HEK293 (cell line): ENCODE measurements around the gene PROSER2.

ENCODE experiments used
- CTCF ChIA-PET: fragments of 350-600 bp; formaldehyde crosslinking; extraction: SDS; loops from one replicate; lab custom pipeline; 2021; ENCODE audit warnings: antibody characterized with exemption; lab: Yijun Ruan, JAX
- POLR2A ChIA-PET: fragments of 300-600 bp; formaldehyde crosslinking; extraction: SDS; loops from one replicate; lab custom pipeline; 2020; ENCODE audit warnings: antibody characterized with exemption, inconsistent platforms; lab: Yijun Ruan, JAX
- H3K27ac ChIP-seq: fragments of 200-500 bp; sonication (Bioruptor generic); 2 replicates; pipeline ENCODE4 v1.5.1; 2014; ENCODE audit warnings: low read depth, low read length, control low read depth, inconsistent platforms; ENCODE audit errors: extremely low read depth
- H3K36me3 ChIP-seq, 2 experiments: fragments of 200-500 bp in 1 of 2; sonication (Bioruptor generic) in 1 of 2; 1 replicate in 1 of 2; 2 replicates in 1 of 2; pipeline ENCODE4 v1.5.1; 2014 to 2017; ENCODE audit warnings: inconsistent platforms in 2 of 2, low read length in 2 of 2; ENCODE audit not compliant: control insufficient read depth in 2 of 2, insufficient read depth in 1 of 2
- H3K4me1 ChIP-seq: fragments of 200-500 bp; sonication (Bioruptor generic); 2 replicates; pipeline ENCODE4 v1.5.1; 2014; ENCODE audit warnings: mild to moderate bottlenecking, low read length, inconsistent platforms; ENCODE audit not compliant: control insufficient read depth, insufficient read depth
- H3K4me3 ChIP-seq: 2 replicates; pipeline ENCODE4 v1.5.1; 2011; ENCODE audit warnings: low read depth, mild to moderate bottlenecking, control low read depth, low read length, moderate library complexity
- H3K9me3 ChIP-seq: fragments of 200-500 bp; sonication (Bioruptor generic); 2 replicates; pipeline ENCODE4 v1.5.1; 2014; ENCODE audit warnings: low read depth, low read length, inconsistent platforms; ENCODE audit not compliant: control insufficient read depth, insufficient read depth
- GFI1B ChIP-seq: fragments of 450-650 bp; formaldehyde crosslinking; IDR thresholded peaks from 2 replicates; pipeline ENCODE4 v1.5.1; 2016; ENCODE audit warnings: missing biosample characterization, missing genetic modification characterization
- HIC1 ChIP-seq: fragments of 450-650 bp; formaldehyde crosslinking; IDR thresholded peaks from 2 replicates; pipeline ENCODE4 v1.5.1; 2016; ENCODE audit warnings: missing biosample characterization, missing genetic modification characterization
- HOXC10 ChIP-seq: sonication (generic); formaldehyde crosslinking; IDR thresholded peaks from 2 replicates; pipeline ENCODE4 v1.8.1; 2023; ENCODE audit warnings: mild to moderate bottlenecking, missing genetic modification reagents
- HOXD13 ChIP-seq: sonication (generic); formaldehyde crosslinking; IDR thresholded peaks from 2 replicates; pipeline ENCODE4 v1.8.0; 2022; ENCODE audit warnings: missing genetic modification reagents, borderline replicate concordance
- SP2 ChIP-seq: fragments of 450-650 bp; formaldehyde crosslinking; IDR thresholded peaks from 2 replicates; pipeline ENCODE4 v1.5.1; 2016; ENCODE audit warnings: missing biosample characterization, missing genetic modification characterization
- YY2 ChIP-seq: fragments of 450-650 bp; formaldehyde crosslinking; IDR thresholded peaks from 2 replicates; pipeline ENCODE4 v1.5.1; 2016; ENCODE audit warnings: missing biosample characterization, missing genetic modification characterization
- ZBTB48 ChIP-seq: fragments of 450-650 bp; formaldehyde crosslinking; IDR thresholded peaks from 2 replicates; pipeline ENCODE4 v1.5.1; 2016; ENCODE audit warnings: missing biosample characterization, missing genetic modification characterization
- ZFP41 ChIP-seq: fragments of 450-650 bp; formaldehyde crosslinking; IDR thresholded peaks from 2 replicates; pipeline ENCODE4 v1.5.1; 2016; ENCODE audit warnings: missing biosample characterization, missing genetic modification characterization, borderline replicate concordance
- ZFP69B ChIP-seq: fragments of 450-650 bp; formaldehyde crosslinking; IDR thresholded peaks from 2 replicates; pipeline ENCODE4 v1.5.1; 2016; ENCODE audit warnings: missing biosample characterization, missing genetic modification characterization
- ZNF121 ChIP-seq: fragments of 450-650 bp; formaldehyde crosslinking; IDR thresholded peaks from 2 replicates; pipeline ENCODE4 v1.5.1; 2016; ENCODE audit warnings: missing biosample characterization, missing genetic modification characterization
- ZNF138 ChIP-seq: fragments of 450-650 bp; formaldehyde crosslinking; IDR thresholded peaks from 2 replicates; pipeline ENCODE4 v1.5.1; 2016; ENCODE audit warnings: missing biosample characterization, missing genetic modification characterization, borderline replicate concordance
- ZNF157 ChIP-seq: fragments of 450-650 bp; formaldehyde crosslinking; IDR thresholded peaks from 2 replicates; pipeline ENCODE4 v1.5.1; 2016; ENCODE audit warnings: missing biosample characterization, missing genetic modification characterization
- ZNF16 ChIP-seq: fragments of 450-650 bp; formaldehyde crosslinking; IDR thresholded peaks from 2 replicates; pipeline ENCODE4 v1.5.1; 2016; ENCODE audit warnings: low read depth, missing biosample characterization, missing genetic modification characterization
- ZNF24 ChIP-seq: fragments of 450-650 bp; formaldehyde crosslinking; IDR thresholded peaks from 2 replicates; pipeline ENCODE4 v1.5.1; 2016; ENCODE audit warnings: missing biosample characterization, missing genetic modification characterization
- ZNF302 ChIP-seq: fragments of 450-650 bp; formaldehyde crosslinking; IDR thresholded peaks from 2 replicates; pipeline ENCODE4 v1.5.1; 2016; ENCODE audit warnings: missing biosample characterization, missing genetic modification characterization, low read depth
- ZNF341 ChIP-seq: fragments of 450-650 bp; formaldehyde crosslinking; IDR thresholded peaks from 2 replicates; pipeline ENCODE4; 2016; ENCODE audit warnings: low read depth, missing biosample characterization, missing genetic modification characterization
- ZNF366 ChIP-seq: fragments of 450-650 bp; formaldehyde crosslinking; conservative IDR thresholded peaks from 2 replicates; pipeline ENCODE4 v1.5.1; 2016; ENCODE audit warnings: missing biosample characterization, missing genetic modification characterization
- ZNF529 ChIP-seq: fragments of 450-650 bp; formaldehyde crosslinking; IDR thresholded peaks from 2 replicates; pipeline ENCODE4 v1.5.1; 2017; ENCODE audit warnings: missing genetic modification characterization, missing biosample characterization; ENCODE audit not compliant: insufficient replicate concordance
- ZNF629 ChIP-seq: fragments of 450-650 bp; formaldehyde crosslinking; IDR thresholded peaks from 2 replicates; pipeline ENCODE4 v1.5.1; 2017; ENCODE audit warnings: missing biosample characterization, missing genetic modification characterization
- ZNF701 ChIP-seq: fragments of 450-650 bp; formaldehyde crosslinking; IDR thresholded peaks from 2 replicates; pipeline ENCODE4 v1.5.1; 2016; ENCODE audit warnings: missing biosample characterization, missing genetic modification characterization
- ZNF747 ChIP-seq: fragments of 450-650 bp; formaldehyde crosslinking; IDR thresholded peaks from 2 replicates; pipeline ENCODE4 v1.5.1; 2016; ENCODE audit warnings: missing biosample characterization, missing genetic modification characterization
- ZNF830 ChIP-seq: fragments of 450-650 bp; IDR thresholded peaks from 2 replicates; pipeline ENCODE4 v1.5.0; 2018; ENCODE audit warnings: missing biosample characterization, missing genetic modification characterization, low read depth, mild to moderate bottlenecking, moderate library complexity
- TF ChIP-seq, protein P1 (sequence below): fragments of 450-650 bp; formaldehyde crosslinking; IDR thresholded peaks from 2 replicates; pipeline ENCODE4 v1.5.1; 2016; ENCODE audit warnings: missing biosample characterization, missing genetic modification characterization
- TF ChIP-seq, protein P2 (sequence below): fragments of 450-650 bp; formaldehyde crosslinking; conservative IDR thresholded peaks from 2 replicates; pipeline ENCODE4 v1.5.1; 2016; ENCODE audit warnings: low read depth, missing biosample characterization, missing genetic modification characterization
- TF ChIP-seq, protein P3 (sequence below): fragments of 450-650 bp; formaldehyde crosslinking; IDR thresholded peaks from 2 replicates; pipeline ENCODE4; 2016; ENCODE audit warnings: missing biosample characterization, missing genetic modification characterization

PROSER2 gene

GRCh38 chr10:11877591-11877905 lies 54.4 kb downstream of the PROSER2 start:
- ChIA-PET POLR2A (no interaction called here), CTCF (interaction anchor here (0.9 kb wide), 1 partner anchor 36 kb away, joined by 6 read pairs; no protein-coding TSS in a partner anchor)
- Histone ChIP-seq H3K4me1 (no peaks in the 10 kb centered on the region; the same call in 1 of the 2 replicates), H3K4me3 (no peak overlapping the region), H3K9me3 (no peaks in the 10 kb centered on the region), H3K27ac (no peak overlapping the region), H3K36me3 (no peaks in the 10 kb centered on the region)
- TF ChIP-seq HOXC10 (no peak), ZNF830 (tag by site-specific recombination) (no peak), ZNF341 (tag by site-specific recombination) (no peak), HIC1 (no peak), ZNF629 (no peak), ZNF16 (tag by site-specific recombination) (no peak), HOXD13 (CRISPR knock-in tag) (no peak)

DNA sequence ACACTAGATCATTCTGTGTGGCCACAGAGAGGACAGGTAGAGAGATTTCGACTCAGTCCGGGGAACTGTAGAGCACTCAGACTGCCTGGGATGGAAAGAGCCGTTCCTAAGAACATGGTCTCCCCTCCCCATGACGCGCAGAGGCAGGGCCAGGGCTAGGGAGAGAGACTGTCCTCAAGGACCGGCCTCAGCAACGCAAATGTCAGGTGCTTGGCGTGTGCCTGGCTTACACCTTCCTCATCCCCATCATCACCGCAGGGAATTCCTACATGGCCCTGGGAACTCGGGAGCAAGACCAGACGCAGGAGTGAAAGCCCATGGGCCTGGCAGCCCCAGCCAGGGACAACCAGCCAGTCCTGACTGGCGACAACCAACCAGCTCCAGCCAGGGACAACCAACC lies 55.6 kb downstream of the PROSER2 start:
- ChIA-PET POLR2A (no interaction called here), CTCF (no interaction called here)
- no peaks in the 10 kb centered on the region for H3K9me3 ChIP-seq
- no peak overlapping the region for H3K4me3 ChIP-seq
- no peaks in the 10 kb centered on the region for H3K36me3 ChIP-seq
- no peaks in the 10 kb centered on the region; the same call in 1 of the 2 replicates for H3K4me1 ChIP-seq
- H3K27ac ChIP-seq = no peak overlapping the region
- TF ChIP-seq YY2 (tag by site-specific recombination) = no peak
- TF ChIP-seq ZNF16 (tag by site-specific recombination) = no peak
- no peak for TF ChIP-seq ZNF366 (tag by site-specific recombination)
- TF ChIP-seq ZBTB48 = no peak
- TF ChIP-seq, protein P1, sequence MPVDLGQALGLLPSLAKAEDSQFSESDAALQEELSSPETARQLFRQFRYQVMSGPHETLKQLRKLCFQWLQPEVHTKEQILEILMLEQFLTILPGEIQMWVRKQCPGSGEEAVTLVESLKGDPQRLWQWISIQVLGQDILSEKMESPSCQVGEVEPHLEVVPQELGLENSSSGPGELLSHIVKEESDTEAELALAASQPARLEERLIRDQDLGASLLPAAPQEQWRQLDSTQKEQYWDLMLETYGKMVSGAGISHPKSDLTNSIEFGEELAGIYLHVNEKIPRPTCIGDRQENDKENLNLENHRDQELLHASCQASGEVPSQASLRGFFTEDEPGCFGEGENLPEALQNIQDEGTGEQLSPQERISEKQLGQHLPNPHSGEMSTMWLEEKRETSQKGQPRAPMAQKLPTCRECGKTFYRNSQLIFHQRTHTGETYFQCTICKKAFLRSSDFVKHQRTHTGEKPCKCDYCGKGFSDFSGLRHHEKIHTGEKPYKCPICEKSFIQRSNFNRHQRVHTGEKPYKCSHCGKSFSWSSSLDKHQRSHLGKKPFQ (tag by site-specific recombination) = no peak
- no peak for TF ChIP-seq GFI1B (tag by site-specific recombination)
- TF ChIP-seq, protein P2, sequence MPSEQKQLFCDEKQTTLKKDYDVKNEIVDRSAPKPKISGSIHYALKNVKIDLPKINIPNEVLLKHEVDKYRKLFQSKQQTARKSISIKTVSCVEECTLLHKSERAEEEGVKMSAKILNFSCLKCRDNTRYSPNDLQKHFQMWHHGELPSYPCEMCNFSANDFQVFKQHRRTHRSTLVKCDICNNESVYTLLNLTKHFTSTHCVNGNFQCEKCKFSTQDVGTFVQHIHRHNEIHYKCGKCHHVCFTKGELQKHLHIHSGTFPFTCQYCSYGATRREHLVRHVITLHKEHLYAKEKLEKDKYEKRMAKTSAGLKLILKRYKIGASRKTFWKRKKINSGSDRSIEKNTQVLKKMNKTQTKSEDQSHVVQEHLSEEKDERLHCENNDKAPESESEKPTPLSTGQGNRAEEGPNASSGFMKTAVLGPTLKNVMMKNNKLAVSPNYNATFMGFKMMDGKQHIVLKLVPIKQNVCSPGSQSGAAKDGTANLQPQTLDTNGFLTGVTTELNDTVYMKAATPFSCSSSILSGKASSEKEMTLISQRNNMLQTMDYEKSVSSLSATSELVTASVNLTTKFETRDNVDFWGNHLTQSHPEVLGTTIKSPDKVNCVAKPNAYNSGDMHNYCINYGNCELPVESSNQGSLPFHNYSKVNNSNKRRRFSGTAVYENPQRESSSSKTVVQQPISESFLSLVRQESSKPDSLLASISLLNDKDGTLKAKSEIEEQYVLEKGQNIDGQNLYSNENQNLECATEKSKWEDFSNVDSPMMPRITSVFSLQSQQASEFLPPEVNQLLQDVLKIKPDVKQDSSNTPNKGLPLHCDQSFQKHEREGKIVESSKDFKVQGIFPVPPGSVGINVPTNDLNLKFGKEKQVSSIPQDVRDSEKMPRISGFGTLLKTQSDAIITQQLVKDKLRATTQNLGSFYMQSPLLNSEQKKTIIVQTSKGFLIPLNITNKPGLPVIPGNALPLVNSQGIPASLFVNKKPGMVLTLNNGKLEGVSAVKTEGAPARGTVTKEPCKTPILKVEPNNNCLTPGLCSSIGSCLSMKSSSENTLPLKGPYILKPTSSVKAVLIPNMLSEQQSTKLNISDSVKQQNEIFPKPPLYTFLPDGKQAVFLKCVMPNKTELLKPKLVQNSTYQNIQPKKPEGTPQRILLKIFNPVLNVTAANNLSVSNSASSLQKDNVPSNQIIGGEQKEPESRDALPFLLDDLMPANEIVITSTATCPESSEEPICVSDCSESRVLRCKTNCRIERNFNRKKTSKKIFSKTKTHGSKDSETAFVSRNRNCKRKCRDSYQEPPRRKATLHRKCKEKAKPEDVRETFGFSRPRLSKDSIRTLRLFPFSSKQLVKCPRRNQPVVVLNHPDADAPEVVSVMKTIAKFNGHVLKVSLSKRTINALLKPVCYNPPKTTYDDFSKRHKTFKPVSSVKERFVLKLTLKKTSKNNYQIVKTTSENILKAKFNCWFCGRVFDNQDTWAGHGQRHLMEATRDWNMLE = no peak
- no peak for TF ChIP-seq ZNF701 (tag by site-specific recombination)
- TF ChIP-seq SP2 = no peak
- TF ChIP-seq ZNF747 = no peak
- no peak for TF ChIP-seq ZNF157 (tag by site-specific recombination)
- TF ChIP-seq, protein P3, sequence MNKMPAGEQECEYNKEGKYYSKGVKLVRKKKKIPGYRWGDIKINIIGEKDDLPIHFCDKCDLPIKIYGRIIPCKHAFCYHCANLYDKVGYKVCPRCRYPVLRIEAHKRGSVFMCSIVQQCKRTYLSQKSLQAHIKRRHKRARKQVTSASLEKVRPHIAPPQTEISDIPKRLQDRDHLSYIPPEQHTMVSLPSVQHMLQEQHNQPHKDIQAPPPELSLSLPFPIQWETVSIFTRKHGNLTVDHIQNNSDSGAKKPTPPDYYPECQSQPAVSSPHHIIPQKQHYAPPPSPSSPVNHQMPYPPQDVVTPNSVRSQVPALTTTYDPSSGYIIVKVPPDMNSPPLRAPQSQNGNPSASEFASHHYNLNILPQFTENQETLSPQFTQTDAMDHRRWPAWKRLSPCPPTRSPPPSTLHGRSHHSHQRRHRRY (tag by site-specific recombination) = no peak
- no peak for TF ChIP-seq ZNF302
- TF ChIP-seq ZFP69B = no peak
- TF ChIP-seq ZNF138 (tag by site-specific recombination) = no peak
- TF ChIP-seq ZNF529 (tag by site-specific recombination) = no peak
- no peak for TF ChIP-seq ZNF24 (tag by site-specific recombination)
- no peak for TF ChIP-seq ZNF121 (tag by site-specific recombination)
- TF ChIP-seq ZFP41 (tag by site-specific recombination) = no peak
